H9 (cell line): ENCODE measurements around the gene ZNF587B. TPM values are rescaled to one million over a fixed set of nuclear protein-coding genes. Genes with fewer than 3 reads are reported as not detected.
"Not testable (repeated sequence)": the region's sequence is repeated elsewhere in the genome, so short reads cannot be mapped to it uniquely, and the experiment has no call there.

ENCODE experiments used
- DNase-seq: peaks from one replicate; pipeline ENCODE4 v3.0.0-alpha.2; 2017
- H2AFZ ChIP-seq: one replicate; pipeline ENCODE4 v1.6.1; 2013; ENCODE audit warnings: mild to moderate bottlenecking, low read length, control low read depth, moderate library complexity
- H2AK5ac ChIP-seq: 2 replicates; pipeline ENCODE4 v1.6.1; 2013; ENCODE audit warnings: low read length, control low read depth, mixed read lengths; ENCODE audit not compliant: insufficient read length
- H2BK120ac ChIP-seq: one replicate; pipeline ENCODE4 v1.6.1; 2013; ENCODE audit warnings: low read depth, mild to moderate bottlenecking, low read length, control low read depth, inconsistent platforms; ENCODE audit not compliant: poor library complexity, severe bottlenecking
- H2BK12ac ChIP-seq: 2 replicates; pipeline ENCODE4 v1.6.1; 2013; ENCODE audit warnings: low read length, control low read depth, mixed read lengths, low read depth; ENCODE audit not compliant: insufficient read length
- H2BK15ac ChIP-seq: 2 replicates; pipeline ENCODE4 v1.6.1; 2013; ENCODE audit warnings: low read depth, low read length, control low read depth
- H2BK20ac ChIP-seq: one replicate; pipeline ENCODE4 v1.6.1; 2013; ENCODE audit warnings: low read depth, mild to moderate bottlenecking, low read length, control low read depth, inconsistent platforms; ENCODE audit not compliant: poor library complexity, severe bottlenecking
- H2BK5ac ChIP-seq: 2 replicates; pipeline ENCODE4 v1.6.1; 2013; ENCODE audit warnings: low read length, control low read depth, mixed read lengths; ENCODE audit not compliant: insufficient read length
- H3K14ac ChIP-seq: 2 replicates; pipeline ENCODE4 v1.6.1; 2013; ENCODE audit warnings: low read length, control low read depth; ENCODE audit not compliant: insufficient read depth
- H3K18ac ChIP-seq: 2 replicates; pipeline ENCODE4 v1.6.1; 2013; ENCODE audit warnings: low read depth, mild to moderate bottlenecking, mixed read lengths, low read length, control low read depth; ENCODE audit not compliant: insufficient read length
- H3K23ac ChIP-seq: 2 replicates; pipeline ENCODE4 v1.6.1; 2013; ENCODE audit warnings: low read length, control low read depth, mixed read lengths, low read depth; ENCODE audit not compliant: insufficient read length
- H3K23me2 ChIP-seq: 2 replicates; pipeline ENCODE4 v1.6.1; 2013; ENCODE audit warnings: low read depth, mild to moderate bottlenecking, mixed read lengths, low read length, control low read depth; ENCODE audit not compliant: insufficient read length, poor library complexity, severe bottlenecking
- H3K27ac ChIP-seq: 2 replicates; pipeline ENCODE4 v1.5.1; 2013; ENCODE audit warnings: low read length, control low read depth, mixed read lengths, low read depth; ENCODE audit not compliant: insufficient read length
- H3K27me3 ChIP-seq: 2 replicates; pipeline ENCODE4 v1.6.1; 2013; ENCODE audit warnings: low read length, control low read depth, inconsistent platforms; ENCODE audit not compliant: insufficient read depth
- H3K4ac ChIP-seq: 2 replicates; pipeline ENCODE4 v1.6.1; 2013; ENCODE audit warnings: low read depth, mild to moderate bottlenecking, control low read depth, inconsistent platforms, low read length, moderate library complexity
- H3K4me1 ChIP-seq: 2 replicates; pipeline ENCODE4 v1.6.1; 2013; ENCODE audit warnings: low read length, control low read depth, inconsistent platforms; ENCODE audit not compliant: insufficient read depth
- H3K4me2 ChIP-seq: 2 replicates; pipeline ENCODE4 v1.6.1; 2013; ENCODE audit warnings: low read length, control low read depth, mixed read lengths; ENCODE audit not compliant: insufficient read length, insufficient read depth
- H3K56ac ChIP-seq: 2 replicates; pipeline ENCODE4 v1.6.1; 2013; ENCODE audit warnings: low read depth, mild to moderate bottlenecking, mixed read lengths, low read length, control low read depth; ENCODE audit not compliant: insufficient read length
- H3K79me1 ChIP-seq: 2 replicates; pipeline ENCODE4 v1.6.1; 2013; ENCODE audit warnings: low read depth, mild to moderate bottlenecking, moderate library complexity, low read length, control low read depth, inconsistent platforms; ENCODE audit not compliant: insufficient read depth, poor library complexity, severe bottlenecking
- H3K79me2 ChIP-seq: 2 replicates; pipeline ENCODE4 v1.6.1; 2013; ENCODE audit warnings: low read length, control low read depth, inconsistent platforms; ENCODE audit not compliant: insufficient read depth
- H3K9ac ChIP-seq: 2 replicates; pipeline ENCODE4 v1.6.1; 2013; ENCODE audit warnings: low read length, control low read depth, mixed read lengths; ENCODE audit not compliant: insufficient read length; ENCODE audit errors: extremely low read depth
- H3K9me3 ChIP-seq: one replicate; pipeline ENCODE4 v1.6.1; 2013; ENCODE audit warnings: low read depth, low read length, inconsistent platforms; ENCODE audit not compliant: control insufficient read depth
- H3T11ph ChIP-seq: one replicate; pipeline ENCODE4 v1.6.1; 2013; ENCODE audit warnings: mild to moderate bottlenecking, low read length, control low read depth, inconsistent platforms
- H4K20me1 ChIP-seq: one replicate; pipeline ENCODE4 v1.6.1; 2013; ENCODE audit not compliant: control insufficient read depth, insufficient read length, insufficient read depth
- H4K5ac ChIP-seq: 2 replicates; pipeline ENCODE4 v1.6.1; 2013; ENCODE audit warnings: low read depth, mild to moderate bottlenecking, mixed read lengths, low read length, control low read depth; ENCODE audit not compliant: insufficient read length
- H4K8ac ChIP-seq: replicated peaks from 2 replicates; pipeline ENCODE4 v1.6.1; 2013; ENCODE audit warnings: low read length, control low read depth, mixed read lengths, low read depth; ENCODE audit not compliant: insufficient read length
- H4K91ac ChIP-seq: 2 replicates; pipeline ENCODE4 v1.6.1; 2013; ENCODE audit warnings: low read depth, mild to moderate bottlenecking, moderate library complexity, mixed read lengths, low read length, control low read depth; ENCODE audit not compliant: insufficient read length
- H3K27ac Mint-ChIP-seq, 3 experiments: 2 replicates in 2 of 3; 3 replicates in 1 of 3; pipeline ENCODE4 v1.8.0; 2020 to 2021; ENCODE audit warnings: mixed read lengths in 3 of 3, mild to moderate bottlenecking in 1 of 3, moderate library complexity in 1 of 3
- H3K27me3 Mint-ChIP-seq: 2 replicates; pipeline ENCODE4 v1.8.0; 2021; ENCODE audit warnings: low read depth, mild to moderate bottlenecking, moderate library complexity, mixed read lengths
- H3K36me3 Mint-ChIP-seq, 3 experiments: 2 replicates in 2 of 3; 3 replicates in 1 of 3; pipeline ENCODE4 v1.8.0; 2020 to 2021; ENCODE audit warnings: low read depth in 3 of 3, mixed read lengths in 3 of 3; ENCODE audit not compliant: insufficient read depth in 1 of 3
- H3K4me1 Mint-ChIP-seq, 2 experiments: 2 replicates each; pipeline ENCODE4 v1.8.0; 2020; ENCODE audit warnings: mixed read lengths in 2 of 2
- H3K4me3 Mint-ChIP-seq, 2 experiments: 2 replicates in 1 of 2; 3 replicates in 1 of 2; pipeline ENCODE4 v1.8.0; 2020 to 2021; ENCODE audit warnings: mild to moderate bottlenecking in 2 of 2, mixed read lengths in 2 of 2, moderate library complexity in 1 of 2
- H3K9me3 Mint-ChIP-seq, 2 experiments: 2 replicates in 1 of 2; 3 replicates in 1 of 2; pipeline ENCODE4 v1.8.0; 2020; ENCODE audit warnings: mild to moderate bottlenecking in 2 of 2, mixed read lengths in 2 of 2, moderate library complexity in 1 of 2
- WGBS: extraction: QIAGEN DNeasy Blood & Tissue Kit; methylation state at CpG from one replicate; pipeline ENCODE4 v1.1.7; 2013; ENCODE audit warnings: missing lambda C conversion rate, low lambda C conversion rate, mixed read lengths; ENCODE audit not compliant: insufficient read length; ENCODE audit errors: extremely low coverage; 5-methylcytosine and 5-hydroxymethylcytosine counted together
- total RNA-seq: library from RNA; stranded (reverse); gene quantifications from 2 replicates; pipeline ENCODE4 v1.2.1, GENCODE V29; 2021
- TF ChIP-seq, protein P1 (sequence below): fragments of 200-600 bp; sonication (generic); conservative IDR thresholded peaks from 3 replicates; pipeline ENCODE4 v1.8.0; 2021; ENCODE audit warnings: antibody characterized with exemption, mild to moderate bottlenecking

The ZNF587B gene
- total RNA-seq, 1 experiment from 2014 or later, result 45.2 TPM

DNA sequence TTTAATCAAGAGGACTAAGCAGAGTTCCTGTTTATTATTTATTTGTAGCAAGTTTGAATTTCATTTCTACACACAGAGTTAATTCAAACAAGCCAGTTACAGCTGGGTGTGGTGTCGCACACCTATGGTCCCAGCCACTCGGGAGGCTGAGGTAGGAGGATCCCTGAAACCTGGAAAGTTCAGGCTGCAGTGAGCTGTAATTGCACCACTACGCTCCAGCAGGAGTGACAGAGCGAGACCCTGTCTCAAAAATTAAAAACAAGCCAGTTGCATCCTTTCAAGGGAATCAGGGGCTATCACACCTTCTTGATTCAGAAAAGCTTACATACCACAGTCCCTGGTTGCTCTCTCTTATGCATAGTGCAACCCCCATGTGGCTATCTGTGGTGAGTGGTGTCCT, 40.8 kb upstream of the ZNF587B start:
- Histone ChIP-seq H3K18ac (no peak overlapping the region), H2AK5ac (no peak overlapping the region), H3K79me2 (no peaks in the 10 kb centered on the region; the same call in 1 of the 2 replicates), H3K14ac (no peak overlapping the region), H3K79me1 (no peaks in the 10 kb centered on the region), H3K9me3 (no peaks in the 10 kb centered on the region), H4K20me1 (no peaks in the 10 kb centered on the region), H3K4me1 (no peaks in the 10 kb centered on the region; the same call in 1 of the 2 replicates), H3K23me2 (no peaks in the 10 kb centered on the region), H4K8ac (no peak overlapping the region), H3K56ac (no peak overlapping the region), H2BK12ac (no peak overlapping the region), H4K91ac (no peak overlapping the region), H3K27me3 (no peaks in the 10 kb centered on the region; the same call in 1 of the 2 replicates), H3K27ac (no peak overlapping the region), H3K9ac (no peak overlapping the region), H3K4ac (no peak overlapping the region), H2AFZ (no peak overlapping the region), H3K4me2 (no peak overlapping the region), H4K5ac (no peak overlapping the region), H2BK120ac (no peak overlapping the region), H2BK15ac (no peak overlapping the region), H2BK5ac (no peak overlapping the region), H2BK20ac (no peak overlapping the region), H3K23ac (no peak overlapping the region), H3T11ph (no peak overlapping the region)
- H3K9me3 Mint-ChIP-seq, result no peaks in the 10 kb centered on the region
- peaks cover 2% of the 10 kb centered on the region for H3K27me3 Mint-ChIP-seq
- H3K36me3 Mint-ChIP-seq, result peaks cover 18 to 31% (median 26%) of the 10 kb centered on the region in 3 experiments; a peak in 6 of 7 replicates
- H3K27ac Mint-ChIP-seq, result no peak overlapping the region
- no peak for DNase-seq
- H3K4me3 Mint-ChIP-seq, result no peak overlapping the region
- no CpG with 5 or more reads among the region's 4 CpGs for WGBS
- peaks cover 5 to 12% of the 10 kb centered on the region in 2 experiments for H3K4me1 Mint-ChIP-seq
- TF ChIP-seq, protein P1, sequence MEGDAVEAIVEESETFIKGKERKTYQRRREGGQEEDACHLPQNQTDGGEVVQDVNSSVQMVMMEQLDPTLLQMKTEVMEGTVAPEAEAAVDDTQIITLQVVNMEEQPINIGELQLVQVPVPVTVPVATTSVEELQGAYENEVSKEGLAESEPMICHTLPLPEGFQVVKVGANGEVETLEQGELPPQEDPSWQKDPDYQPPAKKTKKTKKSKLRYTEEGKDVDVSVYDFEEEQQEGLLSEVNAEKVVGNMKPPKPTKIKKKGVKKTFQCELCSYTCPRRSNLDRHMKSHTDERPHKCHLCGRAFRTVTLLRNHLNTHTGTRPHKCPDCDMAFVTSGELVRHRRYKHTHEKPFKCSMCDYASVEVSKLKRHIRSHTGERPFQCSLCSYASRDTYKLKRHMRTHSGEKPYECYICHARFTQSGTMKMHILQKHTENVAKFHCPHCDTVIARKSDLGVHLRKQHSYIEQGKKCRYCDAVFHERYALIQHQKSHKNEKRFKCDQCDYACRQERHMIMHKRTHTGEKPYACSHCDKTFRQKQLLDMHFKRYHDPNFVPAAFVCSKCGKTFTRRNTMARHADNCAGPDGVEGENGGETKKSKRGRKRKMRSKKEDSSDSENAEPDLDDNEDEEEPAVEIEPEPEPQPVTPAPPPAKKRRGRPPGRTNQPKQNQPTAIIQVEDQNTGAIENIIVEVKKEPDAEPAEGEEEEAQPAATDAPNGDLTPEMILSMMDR, result no peak

GRCh38 chr19:57796580-57796979, 33.5 kb upstream of the ZNF587B start:
- not testable (repeated sequence) for H3T11ph ChIP-seq, H3K9me3 ChIP-seq

More at GRCh38 chr19:57796580-57796979, 33.5 kb upstream of the ZNF587B start:
- H3K79me2 ChIP-seq, H3K4me3 Mint-ChIP-seq, H3K4me2 ChIP-seq, H3K23me2 ChIP-seq, H3K9me3 Mint-ChIP-seq, H3K14ac ChIP-seq, H2BK20ac ChIP-seq, H3K27ac ChIP-seq, H3K79me1 ChIP-seq, H4K5ac ChIP-seq, H2BK12ac ChIP-seq, H3K27me3 Mint-ChIP-seq, H2BK15ac ChIP-seq, H3K23ac ChIP-seq, H2BK120ac ChIP-seq, H4K8ac ChIP-seq, H3K4me1 ChIP-seq, H3K9ac ChIP-seq, H2AK5ac ChIP-seq, H2BK5ac ChIP-seq, H4K91ac ChIP-seq, H4K20me1 ChIP-seq, H3K27me3 ChIP-seq, DNase-seq, H3K4ac ChIP-seq, H3K56ac ChIP-seq, H3K18ac ChIP-seq, H2AFZ ChIP-seq: not testable (repeated sequence)
- peaks cover under 1 to 14% (median 5%) of the 10 kb centered on the region in 3 experiments; a peak in 5 of 7 replicates for H3K36me3 Mint-ChIP-seq
- peaks cover 22 to 23% of the 10 kb centered on the region in 2 experiments for H3K4me1 Mint-ChIP-seq
- WGBS, result no CpG with 5 or more reads among the region's 1 CpG
- peak overlapping the region in 1 of 3 experiments; percentile 81; a peak in 1 of 7 replicates for H3K27ac Mint-ChIP-seq
